H9 (cell line): ENCODE results near the gene FBXW4. TPM values are rescaled to one million over a fixed set of nuclear protein-coding genes. Genes with fewer than 3 reads are reported as not detected.

Experiments used
- DNase-seq: peaks from one replicate; pipeline ENCODE4 v3.0.0-alpha.2; 2017
- H2AFZ ChIP-seq: one replicate; pipeline ENCODE4 v1.6.1; 2013; ENCODE audit warnings: mild to moderate bottlenecking, low read length, control low read depth, moderate library complexity
- H2AK5ac ChIP-seq: 2 replicates; pipeline ENCODE4 v1.6.1; 2013; ENCODE audit warnings: low read length, control low read depth, mixed read lengths; ENCODE audit not compliant: insufficient read length
- H2BK120ac ChIP-seq: one replicate; pipeline ENCODE4 v1.6.1; 2013; ENCODE audit warnings: low read depth, mild to moderate bottlenecking, low read length, control low read depth, inconsistent platforms; ENCODE audit not compliant: poor library complexity, severe bottlenecking
- H2BK12ac ChIP-seq: 2 replicates; pipeline ENCODE4 v1.6.1; 2013; ENCODE audit warnings: low read length, control low read depth, mixed read lengths, low read depth; ENCODE audit not compliant: insufficient read length
- H2BK15ac ChIP-seq: 2 replicates; pipeline ENCODE4 v1.6.1; 2013; ENCODE audit warnings: low read depth, low read length, control low read depth
- H2BK20ac ChIP-seq: one replicate; pipeline ENCODE4 v1.6.1; 2013; ENCODE audit warnings: low read depth, mild to moderate bottlenecking, low read length, control low read depth, inconsistent platforms; ENCODE audit not compliant: poor library complexity, severe bottlenecking
- H2BK5ac ChIP-seq: 2 replicates; pipeline ENCODE4 v1.6.1; 2013; ENCODE audit warnings: low read length, control low read depth, mixed read lengths; ENCODE audit not compliant: insufficient read length
- H3K14ac ChIP-seq: 2 replicates; pipeline ENCODE4 v1.6.1; 2013; ENCODE audit warnings: low read length, control low read depth; ENCODE audit not compliant: insufficient read depth
- H3K18ac ChIP-seq: 2 replicates; pipeline ENCODE4 v1.6.1; 2013; ENCODE audit warnings: low read depth, mild to moderate bottlenecking, mixed read lengths, low read length, control low read depth; ENCODE audit not compliant: insufficient read length
- H3K23ac ChIP-seq: 2 replicates; pipeline ENCODE4 v1.6.1; 2013; ENCODE audit warnings: low read length, control low read depth, mixed read lengths, low read depth; ENCODE audit not compliant: insufficient read length
- H3K23me2 ChIP-seq: 2 replicates; pipeline ENCODE4 v1.6.1; 2013; ENCODE audit warnings: low read depth, mild to moderate bottlenecking, mixed read lengths, low read length, control low read depth; ENCODE audit not compliant: insufficient read length, poor library complexity, severe bottlenecking
- H3K27ac ChIP-seq: 2 replicates; pipeline ENCODE4 v1.5.1; 2013; ENCODE audit warnings: low read length, control low read depth, mixed read lengths, low read depth; ENCODE audit not compliant: insufficient read length
- H3K27me3 ChIP-seq: 2 replicates; pipeline ENCODE4 v1.6.1; 2013; ENCODE audit warnings: low read length, control low read depth, inconsistent platforms; ENCODE audit not compliant: insufficient read depth
- H3K4ac ChIP-seq: 2 replicates; pipeline ENCODE4 v1.6.1; 2013; ENCODE audit warnings: low read depth, mild to moderate bottlenecking, control low read depth, inconsistent platforms, low read length, moderate library complexity
- H3K4me1 ChIP-seq: 2 replicates; pipeline ENCODE4 v1.6.1; 2013; ENCODE audit warnings: low read length, control low read depth, inconsistent platforms; ENCODE audit not compliant: insufficient read depth
- H3K4me2 ChIP-seq: 2 replicates; pipeline ENCODE4 v1.6.1; 2013; ENCODE audit warnings: low read length, control low read depth, mixed read lengths; ENCODE audit not compliant: insufficient read length, insufficient read depth
- H3K56ac ChIP-seq: 2 replicates; pipeline ENCODE4 v1.6.1; 2013; ENCODE audit warnings: low read depth, mild to moderate bottlenecking, mixed read lengths, low read length, control low read depth; ENCODE audit not compliant: insufficient read length
- H3K79me1 ChIP-seq: 2 replicates; pipeline ENCODE4 v1.6.1; 2013; ENCODE audit warnings: low read depth, mild to moderate bottlenecking, moderate library complexity, low read length, control low read depth, inconsistent platforms; ENCODE audit not compliant: insufficient read depth, poor library complexity, severe bottlenecking
- H3K79me2 ChIP-seq: 2 replicates; pipeline ENCODE4 v1.6.1; 2013; ENCODE audit warnings: low read length, control low read depth, inconsistent platforms; ENCODE audit not compliant: insufficient read depth
- H3K9ac ChIP-seq: 2 replicates; pipeline ENCODE4 v1.6.1; 2013; ENCODE audit warnings: low read length, control low read depth, mixed read lengths; ENCODE audit not compliant: insufficient read length; ENCODE audit errors: extremely low read depth
- H3K9me3 ChIP-seq: one replicate; pipeline ENCODE4 v1.6.1; 2013; ENCODE audit warnings: low read depth, low read length, inconsistent platforms; ENCODE audit not compliant: control insufficient read depth
- H3T11ph ChIP-seq: one replicate; pipeline ENCODE4 v1.6.1; 2013; ENCODE audit warnings: mild to moderate bottlenecking, low read length, control low read depth, inconsistent platforms
- H4K20me1 ChIP-seq: one replicate; pipeline ENCODE4 v1.6.1; 2013; ENCODE audit not compliant: control insufficient read depth, insufficient read length, insufficient read depth
- H4K5ac ChIP-seq: 2 replicates; pipeline ENCODE4 v1.6.1; 2013; ENCODE audit warnings: low read depth, mild to moderate bottlenecking, mixed read lengths, low read length, control low read depth; ENCODE audit not compliant: insufficient read length
- H4K8ac ChIP-seq: replicated peaks from 2 replicates; pipeline ENCODE4 v1.6.1; 2013; ENCODE audit warnings: low read length, control low read depth, mixed read lengths, low read depth; ENCODE audit not compliant: insufficient read length
- H4K91ac ChIP-seq: 2 replicates; pipeline ENCODE4 v1.6.1; 2013; ENCODE audit warnings: low read depth, mild to moderate bottlenecking, moderate library complexity, mixed read lengths, low read length, control low read depth; ENCODE audit not compliant: insufficient read length
- H3K27ac Mint-ChIP-seq, 3 experiments: 2 replicates in 2 of 3; 3 replicates in 1 of 3; pipeline ENCODE4 v1.8.0; 2020 to 2021; ENCODE audit warnings: mixed read lengths in 3 of 3, mild to moderate bottlenecking in 1 of 3, moderate library complexity in 1 of 3
- H3K27me3 Mint-ChIP-seq: 2 replicates; pipeline ENCODE4 v1.8.0; 2021; ENCODE audit warnings: low read depth, mild to moderate bottlenecking, moderate library complexity, mixed read lengths
- H3K36me3 Mint-ChIP-seq, 3 experiments: 2 replicates in 2 of 3; 3 replicates in 1 of 3; pipeline ENCODE4 v1.8.0; 2020 to 2021; ENCODE audit warnings: low read depth in 3 of 3, mixed read lengths in 3 of 3; ENCODE audit not compliant: insufficient read depth in 1 of 3
- H3K4me1 Mint-ChIP-seq, 2 experiments: 2 replicates each; pipeline ENCODE4 v1.8.0; 2020; ENCODE audit warnings: mixed read lengths in 2 of 2
- H3K4me3 Mint-ChIP-seq, 2 experiments: 2 replicates in 1 of 2; 3 replicates in 1 of 2; pipeline ENCODE4 v1.8.0; 2020 to 2021; ENCODE audit warnings: mild to moderate bottlenecking in 2 of 2, mixed read lengths in 2 of 2, moderate library complexity in 1 of 2
- H3K9me3 Mint-ChIP-seq, 2 experiments: 2 replicates in 1 of 2; 3 replicates in 1 of 2; pipeline ENCODE4 v1.8.0; 2020; ENCODE audit warnings: mild to moderate bottlenecking in 2 of 2, mixed read lengths in 2 of 2, moderate library complexity in 1 of 2
- WGBS: extraction: QIAGEN DNeasy Blood & Tissue Kit; methylation state at CpG from one replicate; pipeline ENCODE4 v1.1.7; 2013; ENCODE audit warnings: missing lambda C conversion rate, low lambda C conversion rate, mixed read lengths; ENCODE audit not compliant: insufficient read length; ENCODE audit errors: extremely low coverage; 5-methylcytosine and 5-hydroxymethylcytosine counted together
- total RNA-seq: library from RNA; stranded (reverse); gene quantifications from 2 replicates; pipeline ENCODE4 v1.2.1, GENCODE V29; 2021
- TF ChIP-seq, protein P1 (sequence below): fragments of 200-600 bp; sonication (generic); conservative IDR thresholded peaks from 3 replicates; pipeline ENCODE4 v1.8.0; 2021; ENCODE audit warnings: antibody characterized with exemption, mild to moderate bottlenecking

Gene FBXW4
- total RNA-seq, 1 experiment from 2014 or later = 41.6 TPM

DNA sequence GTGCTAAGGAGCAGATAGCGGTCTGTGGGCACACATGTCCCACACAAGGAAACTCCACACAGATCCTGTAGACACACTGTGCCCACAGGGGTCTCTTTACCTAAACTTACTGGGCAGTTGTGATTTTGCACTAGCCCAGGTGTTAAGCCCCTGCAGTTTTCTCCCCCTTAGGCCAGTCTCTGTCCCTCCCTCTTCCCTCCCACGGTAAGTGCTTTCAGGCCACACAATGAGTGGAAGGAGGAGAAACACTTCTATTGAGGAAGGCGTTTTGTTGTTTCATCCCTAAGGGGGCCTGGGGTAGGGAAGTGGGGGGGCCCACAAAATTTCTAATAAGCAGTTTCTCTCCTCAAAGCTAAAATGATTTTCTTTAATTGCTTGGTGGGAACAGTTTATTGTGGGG, 51.4 kb downstream of the FBXW4 start:
- Histone ChIP-seq H3K9me3 (no peaks in the 10 kb centered on the region), H2BK12ac (peak overlapping the region; percentile 11), H3K23me2 (peaks cover 2% of the 10 kb centered on the region), H3K4me1 (peaks cover 24% of the 10 kb centered on the region; the same call in 1 of the 2 replicates), H3K18ac (peak overlapping the region; percentile 45), H2BK120ac (no peak overlapping the region), H3K4ac (no peak overlapping the region; the same call in 1 of the 2 replicates), H3K23ac (no peak overlapping the region), H4K8ac (no peak overlapping the region), H3K79me2 (no peaks in the 10 kb centered on the region), H3K9ac (no peak overlapping the region), H3K27ac (peak overlapping the region; percentile 24), H2AFZ (no peak overlapping the region), H2BK5ac (no peak overlapping the region), H2AK5ac (peak overlapping the region; percentile 22), H4K20me1 (peaks cover 5% of the 10 kb centered on the region), H3K56ac (no peak overlapping the region), H3K27me3 (no peaks in the 10 kb centered on the region), H2BK20ac (no peak overlapping the region), H2BK15ac (no peak overlapping the region), H4K91ac (no peak overlapping the region), H3T11ph (no peak overlapping the region), H4K5ac (no peak overlapping the region), H3K4me2 (no peak overlapping the region), H3K79me1 (no peaks in the 10 kb centered on the region), H3K14ac (peak overlapping the region; percentile 52; the same call in 1 of the 2 replicates)
- TF ChIP-seq, protein P1, sequence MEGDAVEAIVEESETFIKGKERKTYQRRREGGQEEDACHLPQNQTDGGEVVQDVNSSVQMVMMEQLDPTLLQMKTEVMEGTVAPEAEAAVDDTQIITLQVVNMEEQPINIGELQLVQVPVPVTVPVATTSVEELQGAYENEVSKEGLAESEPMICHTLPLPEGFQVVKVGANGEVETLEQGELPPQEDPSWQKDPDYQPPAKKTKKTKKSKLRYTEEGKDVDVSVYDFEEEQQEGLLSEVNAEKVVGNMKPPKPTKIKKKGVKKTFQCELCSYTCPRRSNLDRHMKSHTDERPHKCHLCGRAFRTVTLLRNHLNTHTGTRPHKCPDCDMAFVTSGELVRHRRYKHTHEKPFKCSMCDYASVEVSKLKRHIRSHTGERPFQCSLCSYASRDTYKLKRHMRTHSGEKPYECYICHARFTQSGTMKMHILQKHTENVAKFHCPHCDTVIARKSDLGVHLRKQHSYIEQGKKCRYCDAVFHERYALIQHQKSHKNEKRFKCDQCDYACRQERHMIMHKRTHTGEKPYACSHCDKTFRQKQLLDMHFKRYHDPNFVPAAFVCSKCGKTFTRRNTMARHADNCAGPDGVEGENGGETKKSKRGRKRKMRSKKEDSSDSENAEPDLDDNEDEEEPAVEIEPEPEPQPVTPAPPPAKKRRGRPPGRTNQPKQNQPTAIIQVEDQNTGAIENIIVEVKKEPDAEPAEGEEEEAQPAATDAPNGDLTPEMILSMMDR = no peak
- no CpG with 5 or more reads among the region's 3 CpGs for WGBS
- Mint-ChIP-seq H3K4me3 (peak overlapping the region; percentile 30 to 56; a peak in 4 of 5 replicates), H3K27me3 (no peaks in the 10 kb centered on the region), H3K4me1 (peaks cover 43 to 53% of the 10 kb centered on the region in 2 experiments), H3K36me3 (peaks cover 1 to 28% (median 16%) of the 10 kb centered on the region in 3 experiments; a peak in 6 of 7 replicates), H3K9me3 (no peaks in the 10 kb centered on the region), H3K27ac (peak overlapping the region; percentile 96 to 98 (median 97))
- DNase-seq = no peak
